Globus pallidus (tissue), 1 donor: ENCODE data around the gene MLLT6.
A peak's percentile ranks its signal among the peaks of the same experiment; 100 is the strongest.

Experiments
- DNase-seq: peaks from one replicate; pipeline ENCODE4 v3.0.0-alpha.2; 2015; ENCODE audit warnings: low spot score

The MLLT6 gene

DNA sequence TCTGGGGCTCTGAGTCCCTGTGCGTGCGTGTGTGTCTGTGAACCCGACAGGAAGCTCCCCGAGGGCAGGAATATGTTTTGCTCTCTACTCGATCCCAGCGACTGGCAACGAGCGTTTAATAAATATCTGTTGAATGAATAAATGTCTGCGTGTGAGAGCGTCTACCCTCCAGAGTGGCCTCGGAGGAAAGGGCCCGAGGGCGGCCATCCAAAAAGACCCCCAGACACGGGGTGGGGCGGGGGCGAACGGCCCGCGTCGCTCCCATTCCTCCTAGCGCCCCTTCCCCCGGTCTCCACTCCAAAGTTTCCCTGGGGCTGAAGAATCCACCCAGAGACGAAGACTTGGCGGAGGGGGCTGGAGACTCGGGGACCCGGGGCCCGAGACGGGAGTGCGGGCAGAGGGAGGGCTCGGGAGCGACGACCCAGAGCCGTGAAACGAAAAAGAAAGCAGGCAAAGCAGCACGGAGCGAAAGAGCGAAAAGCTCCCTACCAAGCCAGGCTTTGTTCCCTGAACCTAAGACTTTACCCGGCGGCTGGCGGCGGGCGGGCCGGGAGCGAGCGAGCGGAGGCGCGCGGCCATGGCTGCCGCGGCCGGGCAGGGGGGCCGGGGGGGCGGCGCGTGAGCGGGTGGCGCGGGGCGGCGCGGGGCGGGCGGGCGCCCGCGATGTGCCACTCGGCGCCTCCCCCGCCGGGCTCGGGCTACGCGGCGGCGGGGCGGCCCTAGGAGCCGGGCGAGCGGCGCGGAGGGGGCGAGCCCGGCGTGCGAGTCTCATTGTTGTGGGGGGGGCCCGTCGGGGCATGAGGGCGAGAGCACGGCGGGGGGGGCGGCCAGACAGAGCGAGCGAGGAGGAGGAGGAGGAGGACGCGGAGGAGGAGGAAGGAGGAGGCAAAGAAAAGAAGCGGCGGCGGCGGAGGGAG, at the start of gene MLLT6:
Gene MLLT6 (plus strand): TSS at position 668 of the 917 bp plus-strand sequence. CDS start 360 bp downstream, outside the sequence.
- DNase-seq = peak; percentile 82

GRCh38 chr17:38656959-38657823, 47.9 kb upstream of the MLLT6 start:
- DNase-seq = peak; percentile 96

GRCh38 chr17:38657824-38658740, 47.0 kb upstream of the MLLT6 start:
- DNase-seq = peak; percentile 60

DNA sequence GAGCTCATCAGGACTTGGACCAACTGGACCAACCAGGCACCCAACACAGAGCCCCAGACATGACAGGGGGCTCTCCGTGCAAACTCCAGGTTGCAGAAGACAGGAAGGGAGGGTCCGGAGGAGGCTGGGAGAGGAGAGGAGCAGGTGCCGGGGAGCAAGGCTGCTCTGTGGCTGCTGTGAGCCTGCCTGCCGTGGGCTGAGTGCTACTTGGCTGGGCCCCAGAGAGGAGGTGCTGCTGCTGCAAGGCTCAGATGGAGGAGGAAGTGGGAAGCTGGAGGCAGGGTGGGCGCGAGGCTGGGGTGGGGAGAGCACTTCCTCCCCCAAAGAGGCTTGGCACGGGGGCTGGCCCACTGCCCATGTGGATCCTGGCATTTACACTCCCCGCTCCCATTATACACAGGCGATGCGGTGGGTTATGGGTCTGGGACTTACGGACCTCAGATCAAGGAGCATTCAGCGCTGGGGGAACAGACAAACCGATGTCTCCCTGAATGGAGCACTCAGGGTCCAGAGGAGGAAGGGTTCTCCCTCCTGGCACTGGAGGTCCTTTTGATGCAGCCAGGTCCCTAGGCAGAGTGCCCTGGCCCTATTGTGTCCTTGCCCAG, 46.2 kb upstream of the MLLT6 start:
- DNase-seq = peak; percentile 58

DNA sequence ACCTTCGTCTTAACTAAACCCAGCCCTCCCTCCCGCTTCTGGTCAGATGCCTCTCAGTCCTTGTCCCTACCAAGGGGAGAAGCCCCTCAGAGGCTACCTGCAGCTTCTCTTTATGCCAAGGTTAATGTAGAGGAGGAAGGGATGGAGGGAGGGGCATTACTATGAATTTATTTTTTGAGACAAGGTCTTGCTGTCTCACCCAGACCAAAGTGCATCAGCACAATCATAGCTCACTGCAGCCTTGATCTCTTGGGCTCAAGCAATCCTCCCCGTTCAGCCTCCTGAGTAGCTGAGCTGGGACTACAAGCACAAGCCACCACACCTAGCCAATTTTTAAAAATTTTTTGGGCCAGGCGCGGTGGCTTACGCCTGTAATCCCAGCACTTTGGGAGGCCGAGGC, 45.7 kb upstream of the MLLT6 start:
- DNase-seq = no peak

DNA sequence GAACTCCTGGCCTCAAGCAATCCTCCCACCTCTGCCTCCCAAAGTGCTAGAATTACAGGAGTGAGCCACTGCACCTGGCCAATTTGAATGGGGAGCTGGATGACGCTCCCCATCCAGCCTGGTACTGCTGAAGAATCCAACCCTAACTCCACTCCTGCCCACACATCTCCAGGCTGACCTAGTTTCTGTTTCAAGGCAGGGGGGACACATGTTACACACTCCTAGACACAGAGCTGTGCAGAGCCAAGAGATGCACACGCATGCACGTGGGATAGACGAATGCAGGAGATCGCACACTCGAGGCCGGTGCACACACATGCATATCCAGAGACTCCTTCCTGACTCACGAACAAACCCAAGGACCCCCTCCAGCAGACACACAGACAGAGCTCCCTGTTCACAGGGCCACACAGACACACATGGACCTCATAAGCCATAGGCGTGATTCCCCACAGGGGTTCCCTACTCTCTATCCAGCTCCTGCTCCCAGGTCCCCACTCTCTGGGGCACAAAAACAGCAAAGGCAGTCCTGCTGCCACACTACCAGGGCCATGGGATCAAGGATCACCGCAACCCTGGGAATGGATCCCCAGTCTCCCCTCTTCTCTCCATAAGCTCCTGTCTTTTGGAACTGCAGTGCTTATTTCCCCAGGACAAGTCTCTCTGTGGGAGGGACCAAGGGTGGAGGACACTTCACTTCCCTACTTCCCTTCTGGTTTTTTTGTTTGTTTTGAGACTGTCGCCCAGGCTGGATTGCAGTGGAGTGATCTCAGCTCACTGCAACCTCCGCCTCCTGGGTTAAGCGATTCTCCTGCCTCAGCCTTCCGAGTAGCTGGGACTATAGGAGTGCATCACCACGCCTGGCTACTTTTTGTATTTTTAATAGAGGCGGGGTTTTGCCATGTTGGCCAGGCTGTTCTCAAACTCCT, 44.7 kb upstream of the MLLT6 start:
- no peak for DNase-seq

DNA sequence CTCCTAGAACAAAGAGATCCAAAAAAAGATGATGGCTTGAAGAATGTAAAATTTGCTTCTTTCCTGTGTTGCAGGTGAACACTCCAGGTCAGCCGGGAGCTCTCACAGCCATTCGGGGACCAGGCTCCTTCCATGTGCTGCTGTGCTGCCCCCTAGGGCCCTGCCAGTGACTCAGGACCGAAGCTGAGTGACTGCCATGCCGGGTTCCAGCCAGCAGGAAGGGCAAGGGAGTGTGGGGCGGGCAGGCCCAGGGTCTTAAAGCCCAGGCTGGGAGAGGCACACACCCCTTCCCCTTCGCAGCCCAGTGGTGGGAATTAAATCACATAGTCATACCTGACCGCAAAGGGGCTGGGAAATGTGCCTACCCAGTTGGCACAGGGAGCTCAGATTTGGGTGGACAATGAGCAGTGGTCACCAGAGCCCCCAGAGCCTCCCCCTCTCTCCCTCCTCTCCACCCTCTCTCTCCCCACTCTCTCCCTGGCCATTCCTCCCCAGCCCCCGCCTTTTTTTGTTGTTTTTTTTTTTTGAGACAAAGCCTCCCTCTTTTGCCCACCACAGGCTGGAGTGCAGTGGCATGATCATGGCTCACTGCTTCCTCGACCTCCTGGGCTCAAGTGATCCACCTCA, 41.8 kb upstream of the MLLT6 start:
- peak; percentile 74 for DNase-seq

GRCh38 chr17:38663964-38664644, 41.0 kb upstream of the MLLT6 start:
- no peak for DNase-seq

- peak; percentile 67 for DNase-seq
These were observed 37.8 kb upstream of the MLLT6 start for GRCh38 chr17:38667099-38667786.

DNA sequence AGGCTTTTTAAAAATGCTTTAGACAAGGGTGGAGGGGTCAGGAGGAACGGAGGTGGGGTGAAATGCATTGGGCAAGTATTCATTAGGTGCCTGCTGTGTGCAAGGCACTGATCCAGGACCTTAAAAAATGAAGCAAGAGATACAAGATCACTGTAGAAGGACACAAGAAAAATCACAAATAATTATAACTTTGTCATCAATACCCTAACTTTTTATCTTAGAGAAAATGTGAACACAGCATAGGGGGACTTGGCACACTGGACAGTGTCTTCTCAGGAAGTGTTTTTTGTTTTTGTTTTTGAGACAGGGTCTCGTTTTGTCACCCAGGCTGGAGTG, 37.3 kb upstream of the MLLT6 start:
- no peak for DNase-seq

GRCh38 chr17:38669520-38669919, 35.6 kb upstream of the MLLT6 start:
- no peak for DNase-seq

DNA sequence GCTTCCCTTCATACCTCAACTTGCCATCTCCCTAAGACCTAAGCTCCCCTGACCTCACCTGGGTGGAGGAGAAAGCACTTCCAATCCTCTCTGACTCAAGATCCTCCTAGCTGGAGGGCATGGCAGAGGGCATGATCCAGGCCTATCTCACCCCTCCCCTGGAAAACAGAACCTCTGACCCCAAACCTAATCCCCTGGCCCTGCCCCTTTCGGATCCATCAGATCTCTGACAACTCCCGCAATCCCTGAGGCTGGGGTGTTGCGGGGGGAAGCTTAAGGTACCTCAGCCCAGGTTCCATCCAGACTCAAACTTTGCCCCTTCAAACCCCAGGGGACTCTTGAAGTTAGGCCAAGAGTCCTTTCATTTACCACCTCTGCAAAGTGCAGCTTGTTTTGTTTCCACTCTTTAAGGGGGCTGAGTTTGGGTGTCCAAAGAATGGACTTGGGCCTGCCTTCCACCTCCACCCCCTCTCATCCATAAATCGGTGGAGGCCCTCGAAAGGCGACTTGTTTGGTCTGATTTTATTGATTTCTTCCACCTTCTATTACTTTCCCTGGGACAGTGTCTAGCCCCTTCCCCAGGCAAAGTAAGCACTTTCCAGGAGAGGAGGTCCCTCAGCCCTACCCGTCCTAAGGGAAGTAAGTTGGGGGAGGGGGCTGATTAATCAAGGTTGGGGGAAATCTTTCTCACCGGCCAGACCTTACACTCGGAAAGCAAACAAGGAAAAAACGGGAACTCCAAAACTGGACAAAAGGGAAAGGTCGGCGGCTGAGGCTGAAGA, 32.9 kb upstream of the MLLT6 start:
- no peak for DNase-seq

- no peak for DNase-seq
These were observed 32.0 kb upstream of the MLLT6 start for GRCh38 chr17:38672788-38673706.

DNA sequence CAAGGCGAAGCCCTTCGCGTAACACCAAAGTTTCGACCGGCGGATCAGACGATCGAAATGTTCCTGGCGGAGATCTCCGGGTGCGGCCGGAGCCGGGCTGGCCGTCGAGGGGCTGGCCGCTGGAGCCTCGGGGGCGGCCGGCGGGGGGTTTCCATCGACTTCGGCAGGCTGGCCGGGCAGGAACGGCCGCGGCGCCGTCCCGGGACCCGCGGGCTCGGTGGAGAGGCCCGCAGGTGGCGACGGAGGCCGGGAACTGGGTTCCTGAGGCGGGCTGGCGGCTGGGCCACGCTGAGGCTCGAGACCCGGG, 31.4 kb upstream of the MLLT6 start:
- DNase-seq = no peak

GRCh38 chr17:38674014-38674748, 30.9 kb upstream of the MLLT6 start:
- no peak for DNase-seq
